ENCODE results near the gene GLB1L3.
"Not testable (repeated sequence)": the region's sequence is repeated elsewhere in the genome, so short reads cannot be mapped to it uniquely, and the experiment has no call there.

The GLB1L3 gene

DNA sequence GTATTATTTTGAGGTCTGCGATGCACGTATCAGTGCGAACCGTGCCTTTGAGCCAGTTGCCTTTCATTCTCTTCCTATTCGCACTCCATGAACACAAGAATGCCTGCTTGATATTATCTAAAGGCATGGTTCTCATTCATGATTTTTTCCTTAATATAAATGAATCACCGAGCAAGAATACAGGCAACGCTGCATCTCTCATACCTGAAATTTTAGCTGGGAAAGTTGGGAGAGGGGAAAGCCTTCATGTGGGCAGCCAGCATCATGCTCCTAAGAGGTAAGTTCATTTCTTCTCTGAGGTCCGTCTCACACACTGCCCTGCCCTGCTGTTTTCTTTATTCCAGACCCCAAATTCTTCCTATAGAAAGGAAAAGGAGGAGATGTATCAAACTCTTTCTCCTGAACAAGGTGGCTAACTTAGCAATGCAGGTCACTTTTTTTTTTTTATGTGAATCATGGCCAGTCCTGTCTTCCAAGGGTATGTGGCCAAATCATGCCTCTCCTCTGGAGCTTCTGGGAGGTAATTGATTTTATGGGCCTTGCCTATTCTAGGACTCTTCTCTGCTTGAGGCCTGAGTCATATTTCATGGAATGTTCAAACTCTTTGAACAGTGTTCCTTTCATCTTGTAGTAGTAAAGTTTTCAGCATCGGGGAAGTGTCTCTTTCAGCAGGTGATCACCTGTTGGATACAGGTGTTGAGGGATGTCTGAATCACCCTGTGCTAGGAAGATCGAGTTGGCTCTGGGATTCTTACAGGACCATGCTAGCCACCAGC, 58.8 kb downstream of the GLB1L3 start:
- H3K4me1 ChIP-seq (ENCODE audit: control insufficient read depth, insufficient read depth, low read length), result peaks cover 5% of the 10 kb centered on the region
- H3K9ac ChIP-seq (ENCODE audit: low read length), result no peak overlapping the region
- no peak overlapping the region for H3K4me3 ChIP-seq (ENCODE audit: low read length)
- no peak overlapping the region for H3K27ac ChIP-seq (ENCODE audit: low read depth, low read length)
- H3K36me3 ChIP-seq (ENCODE audit: control insufficient read depth, insufficient read depth, low read length), result no peaks in the 10 kb centered on the region
- no peaks in the 10 kb centered on the region for H3K27me3 ChIP-seq (ENCODE audit: control insufficient read depth, insufficient read depth, low read length)

DNA sequence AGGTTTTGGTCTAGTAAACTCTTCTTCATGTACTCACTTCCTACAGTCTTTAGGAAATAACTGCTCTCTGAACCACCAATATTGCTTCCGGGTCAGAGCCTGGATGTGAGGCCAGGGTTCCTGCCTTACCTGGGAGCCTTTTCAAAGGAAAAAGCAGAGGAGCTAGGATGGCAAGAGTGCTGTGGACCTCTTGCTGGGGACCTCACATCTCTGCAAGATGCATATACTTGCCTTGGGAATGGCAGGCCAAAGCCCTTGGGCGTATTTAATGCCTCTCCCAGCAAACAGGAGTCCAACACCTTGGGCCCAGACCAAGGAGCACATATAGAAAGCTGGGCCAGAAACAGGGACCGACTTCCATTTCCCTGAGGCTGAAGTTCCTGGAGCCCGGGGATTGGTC, 60.9 kb downstream of the GLB1L3 start:
- H3K27me3 ChIP-seq (ENCODE audit: control insufficient read depth, insufficient read depth, low read length), result no peaks in the 10 kb centered on the region
- H3K27ac ChIP-seq (ENCODE audit: low read depth, low read length), result no peak overlapping the region
- H3K4me3 ChIP-seq (ENCODE audit: low read length), result no peak overlapping the region
- H3K9ac ChIP-seq (ENCODE audit: low read length), result no peak overlapping the region
- no peaks in the 10 kb centered on the region for H3K36me3 ChIP-seq (ENCODE audit: control insufficient read depth, insufficient read depth, low read length)
- no peaks in the 10 kb centered on the region for H3K4me1 ChIP-seq (ENCODE audit: control insufficient read depth, insufficient read depth, low read length)

DNA sequence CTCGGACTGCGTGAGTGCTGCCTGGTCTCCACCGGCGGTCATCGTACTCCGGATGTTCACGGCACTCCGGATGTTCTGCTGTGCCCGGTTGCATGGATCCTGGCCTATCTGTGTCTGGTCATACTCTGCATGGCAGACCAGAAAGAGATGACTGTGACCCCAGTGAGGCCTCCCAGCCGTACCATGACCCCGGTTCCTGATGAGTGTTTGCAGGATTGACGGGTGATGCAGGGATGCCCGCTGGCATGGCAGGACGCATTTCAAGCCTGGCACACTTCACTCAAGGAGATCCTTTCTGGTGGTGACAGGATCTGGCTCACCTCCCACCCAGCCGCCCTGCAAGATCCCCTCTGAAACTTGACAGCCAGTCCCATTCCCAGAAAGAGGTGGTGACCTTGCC, 61.9 kb downstream of the GLB1L3 start:
- Histone ChIP-seq H3K4me3 (ENCODE audit: low read length) (no peak overlapping the region), H3K4me1 (ENCODE audit: control insufficient read depth, insufficient read depth, low read length) (no peaks in the 10 kb centered on the region), H3K9ac (ENCODE audit: low read length) (no peak overlapping the region), H3K27me3 (ENCODE audit: control insufficient read depth, insufficient read depth, low read length) (no peaks in the 10 kb centered on the region), H3K27ac (ENCODE audit: low read depth, low read length) (no peak overlapping the region), H3K36me3 (ENCODE audit: control insufficient read depth, insufficient read depth, low read length) (no peaks in the 10 kb centered on the region)

DNA sequence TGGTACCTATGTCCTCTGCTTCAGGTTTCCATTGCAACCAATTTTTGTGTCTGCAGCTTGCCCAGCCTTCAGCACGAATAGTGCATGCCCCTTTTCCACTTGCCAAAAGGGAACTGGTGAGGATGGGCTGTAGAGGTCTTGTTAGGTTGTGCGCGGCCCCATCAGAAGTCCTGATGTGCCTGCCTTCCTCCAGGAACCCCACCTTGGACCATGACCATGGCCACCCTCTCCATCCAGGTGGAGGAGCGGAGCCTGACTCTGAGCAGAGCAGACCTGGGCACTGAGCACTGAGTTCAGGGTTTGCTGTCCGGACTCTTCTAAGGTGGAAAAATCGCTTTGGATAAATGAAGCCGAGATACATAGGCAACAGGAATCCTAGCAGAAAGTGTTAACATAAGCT, 62.5 kb downstream of the GLB1L3 start:
- no peak overlapping the region for H3K27ac ChIP-seq (ENCODE audit: low read depth, low read length)
- H3K9ac ChIP-seq (ENCODE audit: low read length), result no peak overlapping the region
- no peak overlapping the region for H3K4me3 ChIP-seq (ENCODE audit: low read length)
- no peaks in the 10 kb centered on the region for H3K36me3 ChIP-seq (ENCODE audit: control insufficient read depth, insufficient read depth, low read length)
- H3K4me1 ChIP-seq (ENCODE audit: control insufficient read depth, insufficient read depth, low read length), result no peaks in the 10 kb centered on the region
- no peaks in the 10 kb centered on the region for H3K27me3 ChIP-seq (ENCODE audit: control insufficient read depth, insufficient read depth, low read length)

DNA sequence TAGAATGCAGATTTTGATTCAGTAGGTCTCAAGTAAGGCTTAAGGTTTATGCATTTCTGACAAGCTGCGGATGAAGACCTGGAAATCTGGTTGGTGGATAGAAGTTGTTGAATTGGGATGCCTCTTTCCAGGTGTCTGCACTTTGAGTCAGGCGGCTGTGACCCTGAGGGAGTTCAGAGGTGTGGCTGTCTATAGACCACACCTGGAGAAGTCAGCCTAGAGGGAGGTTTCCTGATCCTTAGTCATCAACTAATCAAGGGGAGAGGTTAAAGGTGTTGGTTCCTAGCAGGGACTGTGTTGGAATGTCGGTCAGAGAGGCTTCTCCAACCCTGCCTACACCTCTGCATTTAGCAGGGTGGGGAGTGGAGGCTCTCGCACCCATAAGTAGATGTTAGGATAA, 63.6 kb downstream of the GLB1L3 start:
- no peak overlapping the region for H3K9ac ChIP-seq (ENCODE audit: low read length)
- H3K27ac ChIP-seq (ENCODE audit: low read depth, low read length), result no peak overlapping the region
- H3K27me3 ChIP-seq (ENCODE audit: control insufficient read depth, insufficient read depth, low read length), result no peaks in the 10 kb centered on the region
- no peaks in the 10 kb centered on the region for H3K4me1 ChIP-seq (ENCODE audit: control insufficient read depth, insufficient read depth, low read length)
- H3K4me3 ChIP-seq (ENCODE audit: low read length), result no peak overlapping the region
- H3K36me3 ChIP-seq (ENCODE audit: control insufficient read depth, insufficient read depth, low read length), result no peaks in the 10 kb centered on the region

DNA sequence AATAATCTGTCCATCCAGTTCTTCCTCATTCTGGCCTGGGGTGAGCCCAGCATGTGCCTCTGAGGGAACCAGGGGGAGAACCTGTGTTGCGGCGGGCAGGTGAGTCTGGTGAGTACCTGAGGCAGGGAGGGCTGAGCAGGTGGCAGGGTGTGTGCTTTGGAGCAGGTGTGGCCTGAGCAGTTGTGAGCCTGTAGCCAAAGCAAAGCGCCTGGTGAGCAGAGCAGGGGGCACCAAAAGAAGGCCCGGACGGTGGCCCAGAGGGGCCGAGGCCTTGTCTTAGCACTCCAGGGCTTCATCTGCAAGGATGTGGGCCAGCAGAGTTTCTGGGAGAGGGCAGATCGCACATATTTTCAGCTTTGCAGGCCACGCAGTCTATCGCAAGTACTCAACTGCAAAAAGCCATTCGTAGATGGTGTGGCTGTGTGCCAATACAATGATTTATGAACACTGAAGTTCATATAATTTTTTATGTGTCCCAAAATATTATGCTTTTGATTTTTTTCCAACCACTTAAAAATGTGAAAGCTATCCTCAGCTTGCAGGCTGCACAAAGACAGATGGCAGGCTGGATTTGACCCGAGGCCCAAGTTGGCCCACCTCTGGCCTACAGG, 64.3 kb downstream of the GLB1L3 start:
- Histone ChIP-seq H3K9ac (ENCODE audit: low read length) (no peak overlapping the region), H3K27ac (ENCODE audit: low read depth, low read length) (no peak overlapping the region), H3K36me3 (ENCODE audit: control insufficient read depth, insufficient read depth, low read length) (no peaks in the 10 kb centered on the region), H3K4me3 (ENCODE audit: low read length) (peak overlapping the region; percentile 18), H3K27me3 (ENCODE audit: control insufficient read depth, insufficient read depth, low read length) (no peaks in the 10 kb centered on the region), H3K4me1 (ENCODE audit: control insufficient read depth, insufficient read depth, low read length) (no peaks in the 10 kb centered on the region)

DNA sequence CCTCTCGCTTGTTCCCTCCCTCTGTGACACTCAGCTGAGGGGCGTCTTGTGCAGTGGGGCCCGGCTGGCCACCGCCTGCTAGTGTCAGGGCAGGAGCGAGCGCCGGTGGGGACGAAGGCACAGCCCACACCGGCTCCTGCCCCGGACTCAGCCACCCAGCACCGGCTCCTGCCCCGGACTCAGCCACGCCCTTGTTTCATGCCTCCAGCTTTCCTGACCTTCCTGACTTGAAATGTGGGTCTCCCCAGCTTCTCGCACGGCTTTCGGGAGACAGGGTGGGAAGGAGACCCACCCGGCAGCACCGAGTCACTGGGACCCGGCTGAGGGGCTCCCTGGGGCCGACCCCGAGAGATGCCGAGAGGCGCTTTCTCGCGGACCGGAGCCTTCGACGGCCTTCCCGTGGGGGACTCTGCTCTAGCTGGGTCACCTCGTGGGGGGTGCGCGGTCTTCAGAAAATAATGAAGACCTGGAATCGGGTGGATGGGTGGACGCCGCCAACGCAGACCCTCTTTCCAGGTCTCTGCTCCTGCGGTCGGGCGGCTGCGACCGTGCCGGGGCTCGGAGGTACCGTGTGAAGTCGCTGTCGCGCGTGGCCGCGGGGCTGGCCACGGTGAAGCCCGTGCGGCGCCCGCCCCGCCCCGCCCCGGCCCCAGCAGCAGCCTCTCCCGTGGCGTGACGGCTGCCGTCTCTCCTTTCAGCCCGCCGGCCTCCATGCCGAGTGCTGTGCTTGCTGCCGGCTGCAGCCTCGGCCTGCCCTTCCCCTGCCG, 65.8 kb downstream of the GLB1L3 start:
- no peak overlapping the region for H3K27ac ChIP-seq (ENCODE audit: low read depth, low read length)
- H3K4me3 ChIP-seq (ENCODE audit: low read length), result no peak overlapping the region
- H3K36me3 ChIP-seq (ENCODE audit: control insufficient read depth, insufficient read depth, low read length), result no peaks in the 10 kb centered on the region
- H3K27me3 ChIP-seq (ENCODE audit: control insufficient read depth, insufficient read depth, low read length), result no peaks in the 10 kb centered on the region
- H3K4me1 ChIP-seq (ENCODE audit: control insufficient read depth, insufficient read depth, low read length), result no peaks in the 10 kb centered on the region
- H3K9ac ChIP-seq (ENCODE audit: low read length), result no peak overlapping the region

DNA sequence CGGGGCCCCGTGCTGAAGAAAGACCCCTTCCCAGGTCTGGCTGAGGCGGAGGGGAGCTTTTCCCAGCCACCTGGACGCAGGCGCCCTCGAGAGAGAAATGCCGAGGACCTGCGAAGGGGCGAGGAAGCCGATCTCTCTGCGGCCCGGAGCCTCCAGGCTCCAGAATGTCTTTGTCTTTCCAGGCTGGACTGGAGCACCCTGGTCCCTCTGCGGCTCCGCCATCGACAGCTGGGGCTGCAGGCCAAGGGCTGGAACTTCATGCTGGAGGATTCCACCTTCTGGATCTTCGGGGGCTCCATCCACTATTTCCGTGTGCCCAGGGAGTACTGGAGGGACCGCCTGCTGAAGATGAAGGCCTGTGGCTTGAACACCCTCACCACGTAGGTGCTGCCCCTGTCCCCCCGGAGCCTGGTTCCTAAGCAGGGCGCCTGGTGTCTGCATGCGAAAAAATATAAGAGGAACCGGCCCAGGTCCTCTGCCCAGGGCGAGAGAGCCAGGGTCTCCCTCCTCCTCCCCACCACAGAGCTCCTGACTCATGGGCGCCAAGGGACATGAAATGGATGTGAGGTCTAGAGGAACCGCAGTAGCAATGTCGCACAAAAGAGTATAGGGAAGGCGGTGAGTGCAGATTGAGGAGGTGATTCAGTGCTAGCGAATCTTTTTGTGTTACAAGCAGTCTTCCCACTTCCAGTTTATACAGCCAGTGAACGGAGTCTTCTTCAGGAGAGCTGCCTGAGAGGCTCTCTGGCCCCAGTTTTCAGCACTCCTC, 66.6 kb downstream of the GLB1L3 start:
- Histone ChIP-seq H3K36me3 (ENCODE audit: control insufficient read depth, insufficient read depth, low read length) (no peaks in the 10 kb centered on the region), H3K27ac (ENCODE audit: low read depth, low read length) (no peak overlapping the region), H3K9ac (ENCODE audit: low read length) (no peak overlapping the region), H3K4me3 (ENCODE audit: low read length) (no peak overlapping the region), H3K4me1 (ENCODE audit: control insufficient read depth, insufficient read depth, low read length) (no peaks in the 10 kb centered on the region), H3K27me3 (ENCODE audit: control insufficient read depth, insufficient read depth, low read length) (no peaks in the 10 kb centered on the region)

DNA sequence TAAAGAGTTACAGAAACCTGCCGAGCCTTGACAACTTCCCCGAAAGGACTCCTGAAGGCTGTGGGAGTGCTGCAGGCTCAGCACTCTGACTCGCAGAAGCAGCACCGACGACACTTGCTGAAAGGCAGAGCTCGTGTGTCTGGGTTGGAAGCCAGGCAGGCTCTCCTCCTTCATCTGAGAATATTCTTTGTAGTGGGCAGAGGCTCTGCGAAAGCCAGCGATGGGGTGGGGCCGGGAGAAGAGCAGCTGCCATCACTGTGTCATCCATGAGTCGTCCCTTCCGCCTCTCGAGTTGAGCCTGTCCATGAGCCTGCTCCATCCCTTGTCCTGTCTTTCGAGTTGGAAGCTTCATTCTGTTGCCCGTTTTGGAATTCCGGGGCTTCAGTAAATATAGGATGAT, 67.5 kb downstream of the GLB1L3 start:
- no peaks in the 10 kb centered on the region for H3K4me1 ChIP-seq (ENCODE audit: control insufficient read depth, insufficient read depth, low read length)
- H3K27me3 ChIP-seq (ENCODE audit: control insufficient read depth, insufficient read depth, low read length), result no peaks in the 10 kb centered on the region

DNA sequence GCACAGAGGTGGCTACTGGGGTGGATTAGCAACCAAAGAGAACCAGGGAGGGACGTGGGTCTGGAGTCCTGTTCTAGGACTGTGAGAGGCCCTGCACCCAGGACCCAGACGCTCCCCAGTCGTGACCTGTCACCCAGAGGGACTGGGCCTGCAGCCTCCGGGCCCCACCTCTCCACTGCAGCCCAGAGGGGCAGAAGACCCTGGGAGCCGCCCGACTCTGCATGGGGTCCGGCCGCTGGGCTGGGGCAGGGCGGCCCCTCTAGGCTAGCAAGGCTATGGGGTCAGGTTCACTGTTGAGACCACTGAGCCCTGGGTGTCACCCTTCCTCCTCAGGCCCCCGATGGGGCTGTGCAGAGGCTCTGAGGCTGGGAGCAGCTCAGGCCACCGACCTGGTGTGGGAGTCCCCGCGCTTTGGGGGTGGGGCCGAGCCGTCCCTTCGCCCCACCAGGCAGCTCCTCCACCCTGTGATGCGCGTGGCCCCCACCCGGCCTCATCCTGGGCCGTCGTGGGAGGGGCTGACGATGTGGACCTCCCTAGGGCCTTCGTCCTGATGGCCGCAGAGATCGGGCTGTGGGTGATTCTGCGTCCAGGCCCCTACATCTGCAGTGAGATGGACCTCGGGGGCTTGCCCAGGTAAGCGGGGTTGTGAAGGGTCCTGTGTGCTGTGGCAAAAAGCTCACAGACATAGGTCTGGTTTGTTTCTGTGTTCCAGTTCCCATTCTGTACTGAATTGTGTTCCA, 68.5 kb downstream of the GLB1L3 start:
- H3K4me1 ChIP-seq (ENCODE audit: control insufficient read depth, insufficient read depth, low read length); H3K27me3 ChIP-seq (ENCODE audit: control insufficient read depth, insufficient read depth, low read length); H3K9ac ChIP-seq (ENCODE audit: low read length); H3K36me3 ChIP-seq (ENCODE audit: control insufficient read depth, insufficient read depth, low read length); H3K4me3 ChIP-seq (ENCODE audit: low read length); H3K27ac ChIP-seq (ENCODE audit: low read depth, low read length): not testable (repeated sequence)

More for the DNA sequence above, 67.5 kb downstream of the GLB1L3 start:
- no peak overlapping the region for H3K27ac ChIP-seq (ENCODE audit: low read depth, low read length)
- H3K36me3 ChIP-seq (ENCODE audit: control insufficient read depth, insufficient read depth, low read length), result no peaks in the 10 kb centered on the region
- no peak overlapping the region for H3K9ac ChIP-seq (ENCODE audit: low read length)
- no peak overlapping the region for H3K4me3 ChIP-seq (ENCODE audit: low read length)

DNA sequence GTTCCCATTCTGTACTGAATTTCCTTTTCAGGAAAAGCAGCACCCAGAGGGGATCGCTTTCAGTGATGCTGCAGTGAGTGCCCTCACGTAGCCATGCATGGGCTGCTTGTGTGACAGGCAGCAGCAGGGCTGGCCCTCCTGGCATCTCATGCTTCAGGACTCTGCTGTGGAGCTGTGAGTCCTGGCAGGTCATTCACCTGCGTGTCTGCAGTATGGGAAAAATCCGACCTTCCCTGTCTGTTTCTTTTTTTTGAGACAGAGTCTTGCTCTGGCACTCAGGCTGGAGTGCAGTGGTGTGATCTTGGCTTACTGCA, 69.0 kb downstream of the GLB1L3 start:
- Histone ChIP-seq H3K4me1 (ENCODE audit: control insufficient read depth, insufficient read depth, low read length) (no peaks in the 10 kb centered on the region), H3K9ac (ENCODE audit: low read length) (no peak overlapping the region), H3K36me3 (ENCODE audit: control insufficient read depth, insufficient read depth, low read length) (no peaks in the 10 kb centered on the region), H3K4me3 (ENCODE audit: low read length) (no peak overlapping the region), H3K27me3 (ENCODE audit: control insufficient read depth, insufficient read depth, low read length) (no peaks in the 10 kb centered on the region), H3K27ac (ENCODE audit: low read depth, low read length) (no peak overlapping the region)
